ENCODE results near the gene SRRM1. TPM values are rescaled to one million over a fixed set of nuclear protein-coding genes. Genes with fewer than 3 reads are reported as not detected.
A peak's percentile ranks its signal among the peaks of the same experiment; 100 is the strongest.
"Not testable (repeated sequence)": the region's sequence is repeated elsewhere in the genome, so short reads cannot be mapped to it uniquely, and the experiment has no call there.

Gene SRRM1
- total RNA-seq, 1 donor from 2014 or later, result 199 TPM

- Mint-ChIP-seq H3K36me3 (ENCODE audit: insufficient read depth) (peaks cover 35% of the 10 kb centered on the region), H3K27ac (no peak overlapping the region), H3K4me1 (ENCODE audit: low read depth) (no peaks in the 10 kb centered on the region), H3K9me3 (ENCODE audit: low read depth) (no peaks in the 10 kb centered on the region), H3K27me3 (no peaks in the 10 kb centered on the region), H3K4me3 (ENCODE audit: low read depth) (no peak overlapping the region)
- DNase-seq (ENCODE audit: low spot score, unreplicated experiment), result no peak
- TF ChIP-seq CTCF (IDR thresholded peaks at IDR 0.05; ENCODE audit: unreplicated experiment), result no peak
Measured at GRCh38 chr1:24666794-24667193, 23.7 kb downstream of the SRRM1 start.

- not testable (repeated sequence) for H3K27ac Mint-ChIP-seq
Measured at GRCh38 chr1:24671372-24671771, 28.3 kb downstream of the SRRM1 start.

GRCh38 chr1:24672686-24673085 lies 29.6 kb downstream of the SRRM1 start:
- not testable (repeated sequence) for H3K4me3 Mint-ChIP-seq (ENCODE audit: low read depth); H3K9me3 Mint-ChIP-seq (ENCODE audit: low read depth); H3K27me3 Mint-ChIP-seq; H3K4me1 Mint-ChIP-seq (ENCODE audit: low read depth); DNase-seq (ENCODE audit: low spot score, unreplicated experiment)
- peak overlapping the region; percentile 56 for H3K27ac Mint-ChIP-seq
- H3K36me3 Mint-ChIP-seq (ENCODE audit: insufficient read depth), result peaks cover 43% of the 10 kb centered on the region

More at GRCh38 chr1:24671372-24671771, 28.3 kb downstream of the SRRM1 start:
- H3K27me3 Mint-ChIP-seq; H3K4me1 Mint-ChIP-seq (ENCODE audit: low read depth); H3K4me3 Mint-ChIP-seq (ENCODE audit: low read depth); H3K9me3 Mint-ChIP-seq (ENCODE audit: low read depth); DNase-seq (ENCODE audit: low spot score, unreplicated experiment): not testable (repeated sequence)
- H3K36me3 Mint-ChIP-seq (ENCODE audit: insufficient read depth), result peaks cover 42% of the 10 kb centered on the region

GRCh38 chr1:24673341-24673740 lies 30.2 kb downstream of the SRRM1 start:
- Mint-ChIP-seq H3K9me3 (ENCODE audit: low read depth) (no peaks in the 10 kb centered on the region), H3K4me1 (ENCODE audit: low read depth) (no peaks in the 10 kb centered on the region), H3K36me3 (ENCODE audit: insufficient read depth) (peaks cover 42% of the 10 kb centered on the region), H3K27ac (no peak overlapping the region), H3K27me3 (no peaks in the 10 kb centered on the region), H3K4me3 (ENCODE audit: low read depth) (no peak overlapping the region)
- TF ChIP-seq CTCF (IDR thresholded peaks at IDR 0.05; ENCODE audit: unreplicated experiment), result no peak
- no peak for DNase-seq (ENCODE audit: low spot score, unreplicated experiment)

GRCh38 chr1:24678421-24678820 lies 35.3 kb downstream of the SRRM1 start:
- H3K9me3 Mint-ChIP-seq (ENCODE audit: low read depth); H3K27me3 Mint-ChIP-seq; DNase-seq (ENCODE audit: low spot score, unreplicated experiment); H3K27ac Mint-ChIP-seq; H3K4me3 Mint-ChIP-seq (ENCODE audit: low read depth); H3K4me1 Mint-ChIP-seq (ENCODE audit: low read depth): not testable (repeated sequence)
- peaks cover 15% of the 10 kb centered on the region for H3K36me3 Mint-ChIP-seq (ENCODE audit: insufficient read depth)

- Mint-ChIP-seq H3K27me3 (no peaks in the 10 kb centered on the region), H3K27ac (no peak overlapping the region), H3K9me3 (ENCODE audit: low read depth) (no peaks in the 10 kb centered on the region), H3K36me3 (ENCODE audit: insufficient read depth) (peaks cover 12% of the 10 kb centered on the region), H3K4me3 (ENCODE audit: low read depth) (no peak overlapping the region), H3K4me1 (ENCODE audit: low read depth) (peaks cover 4% of the 10 kb centered on the region)
- DNase-seq (ENCODE audit: low spot score, unreplicated experiment), result no peak
- TF ChIP-seq CTCF (IDR thresholded peaks at IDR 0.05; ENCODE audit: unreplicated experiment), result no peak
Measured at GRCh38 chr1:24679725-24680124, 36.6 kb downstream of the SRRM1 start.

- Mint-ChIP-seq H3K4me3 (ENCODE audit: low read depth) (no peak overlapping the region), H3K4me1 (ENCODE audit: low read depth) (peaks cover 4% of the 10 kb centered on the region), H3K36me3 (ENCODE audit: insufficient read depth) (no peaks in the 10 kb centered on the region), H3K9me3 (ENCODE audit: low read depth) (no peaks in the 10 kb centered on the region), H3K27ac (peak overlapping the region; percentile 62), H3K27me3 (no peaks in the 10 kb centered on the region)
- TF ChIP-seq CTCF (IDR thresholded peaks at IDR 0.05; ENCODE audit: unreplicated experiment), result no peak
- DNase-seq (ENCODE audit: low spot score, unreplicated experiment), result no peak
Measured at GRCh38 chr1:24683713-24684162, 40.6 kb downstream of the SRRM1 start.

All from progenitor cell of endocrine pancreas (in vitro differentiated cells).